HG02840 (cell line): ENCODE measurements around the gene TIE1.

Experiments
- ATAC-seq: cut with Tn5 transposase; IDR thresholded peaks from one replicate; pipeline ENCODE4 v1.9.1; 2021; ENCODE audit warnings: mild to moderate bottlenecking, moderate library complexity, moderate number of reproducible peaks; ENCODE audit not compliant: unreplicated experiment, low FRiP score

The TIE1 gene

GRCh38 chr1:43273708-43274107, 27.1 kb upstream of the TIE1 start:
- no peak for ATAC-seq

- ATAC-seq = no peak
Observed at GRCh38 chr1:43274125-43274803, 26.5 kb upstream of the TIE1 start.

GRCh38 chr1:43274804-43275180, 26.0 kb upstream of the TIE1 start:
- no peak for ATAC-seq

- no peak for ATAC-seq
Observed at GRCh38 chr1:43275826-43276620, 24.8 kb upstream of the TIE1 start.

- ATAC-seq = no peak
Observed at GRCh38 chr1:43276673-43277072, 24.1 kb upstream of the TIE1 start.

- ATAC-seq = no peak
Observed at GRCh38 chr1:43277116-43277876, 23.5 kb upstream of the TIE1 start.

GRCh38 chr1:43279161-43279560, 21.6 kb upstream of the TIE1 start:
- ATAC-seq = no peak

- no peak for ATAC-seq
Observed at GRCh38 chr1:43279666-43280065, 21.1 kb upstream of the TIE1 start.

- ATAC-seq = no peak
Observed at GRCh38 chr1:43280692-43281091, 20.1 kb upstream of the TIE1 start.

GRCh38 chr1:43282220-43283195, 18.3 kb upstream of the TIE1 start:
- no peak for ATAC-seq

GRCh38 chr1:43284065-43284464, 16.7 kb upstream of the TIE1 start:
- no peak for ATAC-seq

GRCh38 chr1:43284546-43285110, 16.2 kb upstream of the TIE1 start:
- ATAC-seq = no peak

- ATAC-seq = no peak
Observed at GRCh38 chr1:43285269-43285990, 15.4 kb upstream of the TIE1 start, which contains the start of gene C1orf210. Gene C1orf210 (minus strand): TSS chr1:43285581. CDS start chr1:43283270, 2,311 bp downstream.

GRCh38 chr1:43286115-43286514, 14.7 kb upstream of the TIE1 start:
- no peak for ATAC-seq

- ATAC-seq = no peak
Observed at GRCh38 chr1:43286533-43286932, 14.2 kb upstream of the TIE1 start.

GRCh38 chr1:43288058-43288784, 12.6 kb upstream of the TIE1 start:
- no peak for ATAC-seq

GRCh38 chr1:43288785-43289706, 11.7 kb upstream of the TIE1 start:
- ATAC-seq = no peak
